H9 (cell line): ENCODE data around the gene GCH1. TPM values are rescaled to one million over a fixed set of nuclear protein-coding genes. Genes with fewer than 3 reads are reported as not detected.

Experiments
- DNase-seq: peaks from one replicate; pipeline ENCODE4 v3.0.0-alpha.2; 2017
- H2AFZ ChIP-seq: one replicate; pipeline ENCODE4 v1.6.1; 2013; ENCODE audit warnings: mild to moderate bottlenecking, low read length, control low read depth, moderate library complexity
- H2AK5ac ChIP-seq: 2 replicates; pipeline ENCODE4 v1.6.1; 2013; ENCODE audit warnings: low read length, control low read depth, mixed read lengths; ENCODE audit not compliant: insufficient read length
- H2BK120ac ChIP-seq: one replicate; pipeline ENCODE4 v1.6.1; 2013; ENCODE audit warnings: low read depth, mild to moderate bottlenecking, low read length, control low read depth, inconsistent platforms; ENCODE audit not compliant: poor library complexity, severe bottlenecking
- H2BK12ac ChIP-seq: 2 replicates; pipeline ENCODE4 v1.6.1; 2013; ENCODE audit warnings: low read length, control low read depth, mixed read lengths, low read depth; ENCODE audit not compliant: insufficient read length
- H2BK15ac ChIP-seq: 2 replicates; pipeline ENCODE4 v1.6.1; 2013; ENCODE audit warnings: low read depth, low read length, control low read depth
- H2BK20ac ChIP-seq: one replicate; pipeline ENCODE4 v1.6.1; 2013; ENCODE audit warnings: low read depth, mild to moderate bottlenecking, low read length, control low read depth, inconsistent platforms; ENCODE audit not compliant: poor library complexity, severe bottlenecking
- H2BK5ac ChIP-seq: 2 replicates; pipeline ENCODE4 v1.6.1; 2013; ENCODE audit warnings: low read length, control low read depth, mixed read lengths; ENCODE audit not compliant: insufficient read length
- H3K14ac ChIP-seq: 2 replicates; pipeline ENCODE4 v1.6.1; 2013; ENCODE audit warnings: low read length, control low read depth; ENCODE audit not compliant: insufficient read depth
- H3K18ac ChIP-seq: 2 replicates; pipeline ENCODE4 v1.6.1; 2013; ENCODE audit warnings: low read depth, mild to moderate bottlenecking, mixed read lengths, low read length, control low read depth; ENCODE audit not compliant: insufficient read length
- H3K23ac ChIP-seq: 2 replicates; pipeline ENCODE4 v1.6.1; 2013; ENCODE audit warnings: low read length, control low read depth, mixed read lengths, low read depth; ENCODE audit not compliant: insufficient read length
- H3K23me2 ChIP-seq: 2 replicates; pipeline ENCODE4 v1.6.1; 2013; ENCODE audit warnings: low read depth, mild to moderate bottlenecking, mixed read lengths, low read length, control low read depth; ENCODE audit not compliant: insufficient read length, poor library complexity, severe bottlenecking
- H3K27ac ChIP-seq: 2 replicates; pipeline ENCODE4 v1.5.1; 2013; ENCODE audit warnings: low read length, control low read depth, mixed read lengths, low read depth; ENCODE audit not compliant: insufficient read length
- H3K27me3 ChIP-seq: 2 replicates; pipeline ENCODE4 v1.6.1; 2013; ENCODE audit warnings: low read length, control low read depth, inconsistent platforms; ENCODE audit not compliant: insufficient read depth
- H3K4ac ChIP-seq: 2 replicates; pipeline ENCODE4 v1.6.1; 2013; ENCODE audit warnings: low read depth, mild to moderate bottlenecking, control low read depth, inconsistent platforms, low read length, moderate library complexity
- H3K4me1 ChIP-seq: 2 replicates; pipeline ENCODE4 v1.6.1; 2013; ENCODE audit warnings: low read length, control low read depth, inconsistent platforms; ENCODE audit not compliant: insufficient read depth
- H3K4me2 ChIP-seq: 2 replicates; pipeline ENCODE4 v1.6.1; 2013; ENCODE audit warnings: low read length, control low read depth, mixed read lengths; ENCODE audit not compliant: insufficient read length, insufficient read depth
- H3K56ac ChIP-seq: 2 replicates; pipeline ENCODE4 v1.6.1; 2013; ENCODE audit warnings: low read depth, mild to moderate bottlenecking, mixed read lengths, low read length, control low read depth; ENCODE audit not compliant: insufficient read length
- H3K79me1 ChIP-seq: 2 replicates; pipeline ENCODE4 v1.6.1; 2013; ENCODE audit warnings: low read depth, mild to moderate bottlenecking, moderate library complexity, low read length, control low read depth, inconsistent platforms; ENCODE audit not compliant: insufficient read depth, poor library complexity, severe bottlenecking
- H3K79me2 ChIP-seq: 2 replicates; pipeline ENCODE4 v1.6.1; 2013; ENCODE audit warnings: low read length, control low read depth, inconsistent platforms; ENCODE audit not compliant: insufficient read depth
- H3K9ac ChIP-seq: 2 replicates; pipeline ENCODE4 v1.6.1; 2013; ENCODE audit warnings: low read length, control low read depth, mixed read lengths; ENCODE audit not compliant: insufficient read length; ENCODE audit errors: extremely low read depth
- H3K9me3 ChIP-seq: one replicate; pipeline ENCODE4 v1.6.1; 2013; ENCODE audit warnings: low read depth, low read length, inconsistent platforms; ENCODE audit not compliant: control insufficient read depth
- H3T11ph ChIP-seq: one replicate; pipeline ENCODE4 v1.6.1; 2013; ENCODE audit warnings: mild to moderate bottlenecking, low read length, control low read depth, inconsistent platforms
- H4K20me1 ChIP-seq: one replicate; pipeline ENCODE4 v1.6.1; 2013; ENCODE audit not compliant: control insufficient read depth, insufficient read length, insufficient read depth
- H4K5ac ChIP-seq: 2 replicates; pipeline ENCODE4 v1.6.1; 2013; ENCODE audit warnings: low read depth, mild to moderate bottlenecking, mixed read lengths, low read length, control low read depth; ENCODE audit not compliant: insufficient read length
- H4K8ac ChIP-seq: replicated peaks from 2 replicates; pipeline ENCODE4 v1.6.1; 2013; ENCODE audit warnings: low read length, control low read depth, mixed read lengths, low read depth; ENCODE audit not compliant: insufficient read length
- H4K91ac ChIP-seq: 2 replicates; pipeline ENCODE4 v1.6.1; 2013; ENCODE audit warnings: low read depth, mild to moderate bottlenecking, moderate library complexity, mixed read lengths, low read length, control low read depth; ENCODE audit not compliant: insufficient read length
- H3K27ac Mint-ChIP-seq, 3 experiments: 2 replicates in 2 of 3; 3 replicates in 1 of 3; pipeline ENCODE4 v1.8.0; 2020 to 2021; ENCODE audit warnings: mixed read lengths in 3 of 3, mild to moderate bottlenecking in 1 of 3, moderate library complexity in 1 of 3
- H3K27me3 Mint-ChIP-seq: 2 replicates; pipeline ENCODE4 v1.8.0; 2021; ENCODE audit warnings: low read depth, mild to moderate bottlenecking, moderate library complexity, mixed read lengths
- H3K36me3 Mint-ChIP-seq, 3 experiments: 2 replicates in 2 of 3; 3 replicates in 1 of 3; pipeline ENCODE4 v1.8.0; 2020 to 2021; ENCODE audit warnings: low read depth in 3 of 3, mixed read lengths in 3 of 3; ENCODE audit not compliant: insufficient read depth in 1 of 3
- H3K4me1 Mint-ChIP-seq, 2 experiments: 2 replicates each; pipeline ENCODE4 v1.8.0; 2020; ENCODE audit warnings: mixed read lengths in 2 of 2
- H3K4me3 Mint-ChIP-seq, 2 experiments: 2 replicates in 1 of 2; 3 replicates in 1 of 2; pipeline ENCODE4 v1.8.0; 2020 to 2021; ENCODE audit warnings: mild to moderate bottlenecking in 2 of 2, mixed read lengths in 2 of 2, moderate library complexity in 1 of 2
- H3K9me3 Mint-ChIP-seq, 2 experiments: 2 replicates in 1 of 2; 3 replicates in 1 of 2; pipeline ENCODE4 v1.8.0; 2020; ENCODE audit warnings: mild to moderate bottlenecking in 2 of 2, mixed read lengths in 2 of 2, moderate library complexity in 1 of 2
- CTCF ChIP-seq: fragments of 200-600 bp; sonication (generic); conservative IDR thresholded peaks from 3 replicates; pipeline ENCODE4 v1.8.0; 2021; ENCODE audit warnings: antibody characterized with exemption, mild to moderate bottlenecking
- whole genome bisulfite sequencing: extraction: QIAGEN DNeasy Blood & Tissue Kit; methylation state at CpG from one replicate; pipeline ENCODE4 v1.1.7; 2013; ENCODE audit warnings: missing lambda C conversion rate, low lambda C conversion rate, mixed read lengths; ENCODE audit not compliant: insufficient read length; ENCODE audit errors: extremely low coverage; 5-methylcytosine and 5-hydroxymethylcytosine counted together
- total RNA-seq: library from RNA; stranded (reverse); gene quantifications from 2 replicates; pipeline ENCODE4 v1.2.1, GENCODE V29; 2021

GCH1 gene
- total RNA-seq, 1 experiment from 2014 or later, result 7.7 TPM

- Histone ChIP-seq H3K56ac (no peak overlapping the region), H3K4me1 (no peaks in the 10 kb centered on the region), H2AK5ac (no peak overlapping the region), H2AFZ (no peak overlapping the region), H2BK20ac (no peak overlapping the region), H3K9ac (no peak overlapping the region), H4K5ac (no peak overlapping the region), H2BK12ac (no peak overlapping the region), H3K4ac (no peak overlapping the region), H3K23me2 (no peaks in the 10 kb centered on the region), H2BK120ac (no peak overlapping the region), H3K27me3 (no peaks in the 10 kb centered on the region), H3K27ac (no peak overlapping the region), H3K23ac (no peak overlapping the region), H2BK15ac (no peak overlapping the region), H3K18ac (no peak overlapping the region), H3K9me3 (no peaks in the 10 kb centered on the region), H4K20me1 (no peaks in the 10 kb centered on the region), H3K14ac (no peak overlapping the region), H3K4me2 (no peak overlapping the region), H2BK5ac (no peak overlapping the region), H4K8ac (no peak overlapping the region), H4K91ac (no peak overlapping the region), H3K79me1 (no peaks in the 10 kb centered on the region), H3T11ph (no peak overlapping the region), H3K79me2 (no peaks in the 10 kb centered on the region)
- Mint-ChIP-seq H3K27ac (peak overlapping the region in 2 of 3 experiments; percentile 52 to 66; a peak in 3 of 7 replicates), H3K36me3 (peaks cover 1 to 5% (median 2%) of the 10 kb centered on the region in 3 experiments; a peak in 4 of 7 replicates), H3K9me3 (no peaks in the 10 kb centered on the region; a peak in 2 of 5 replicates), H3K4me3 (no peak overlapping the region), H3K27me3 (no peaks in the 10 kb centered on the region), H3K4me1 (peaks cover 12% of the 10 kb centered on the region in 2 experiments)
- TF ChIP-seq CTCF, result no peak
- peak; percentile 48 for DNase-seq
- no CpG with 5 or more reads among the region's 2 CpGs for WGBS
These were observed 48.4 kb downstream of the GCH1 start for GRCh38 chr14:54854181-54854580.
